GM19240 (cell line): Measurements from ENCODE around the gene SULT1A4.
"Not testable (repeated sequence)": the region's sequence is repeated elsewhere in the genome, so short reads cannot be mapped to it uniquely, and the experiment has no call there.

ENCODE experiments used
- DNase-seq: peaks from one replicate; pipeline ENCODE4 v3.0.0; 2011; ENCODE audit warnings: low spot score; ENCODE audit not compliant: insufficient read length

SULT1A4 gene

GRCh38 chr16:29459706-29460646, at the start of gene SULT1A4:
TSS of gene SULT1A4 (plus strand) at chr16:29459913. CDS start at chr16:29461386, 1,473 bp downstream.
- not testable (repeated sequence) for DNase-seq

- DNase-seq = not testable (repeated sequence)
Measured at GRCh38 chr16:29423587-29423986, 36.1 kb upstream of the SULT1A4 start.

- DNase-seq = not testable (repeated sequence)
Measured at GRCh38 chr16:29425390-29425789, 34.3 kb upstream of the SULT1A4 start.

- not testable (repeated sequence) for DNase-seq
Measured at GRCh38 chr16:29453754-29454153, 6.0 kb upstream of the SULT1A4 start.

GRCh38 chr16:29454269-29454668, 5.4 kb upstream of the SULT1A4 start, which contains the start of the genes BOLA2 and SLX1B:
TSS of gene BOLA2 (minus strand) at chr16:29454351. CDS start at chr16:29454253, 98 bp downstream.
TSS of gene SLX1B (plus strand) at chr16:29454533.
- not testable (repeated sequence) for DNase-seq

GRCh38 chr16:29454828-29455227, 4.9 kb upstream of the SULT1A4 start:
- not testable (repeated sequence) for DNase-seq

GRCh38 chr16:29457660-29458059, 2.1 kb upstream of the SULT1A4 start:
- DNase-seq = not testable (repeated sequence)

- DNase-seq = not testable (repeated sequence)
Measured at GRCh38 chr16:29460647-29461030, 926 bp downstream of the SULT1A4 start.

GRCh38 chr16:29465985-29466824, 6.5 kb downstream of the SULT1A4 start:
- not testable (repeated sequence) for DNase-seq

GRCh38 chr16:29466904-29467303, 7.2 kb downstream of the SULT1A4 start:
- not testable (repeated sequence) for DNase-seq

- DNase-seq = not testable (repeated sequence)
Measured at GRCh38 chr16:29467654-29468366, 8.1 kb downstream of the SULT1A4 start.

GRCh38 chr16:29469660-29470059, 9.9 kb downstream of the SULT1A4 start:
- not testable (repeated sequence) for DNase-seq

- not testable (repeated sequence) for DNase-seq
Measured at GRCh38 chr16:29472065-29472464, 12.4 kb downstream of the SULT1A4 start.

GRCh38 chr16:29482276-29482675, 22.6 kb downstream of the SULT1A4 start:
- not testable (repeated sequence) for DNase-seq

- not testable (repeated sequence) for DNase-seq
Measured at GRCh38 chr16:29506308-29506707, 46.6 kb downstream of the SULT1A4 start, which contains the start of gene NPIPB12. TSS of gene NPIPB12 (minus strand) at chr16:29506408.
